Dedifferentiated amniotic fluid mesenchymal stem cell (primary cell): ENCODE results near the gene MAP7D3.

Source experiments
- DNase-seq: peaks from one replicate; pipeline ENCODE4 v3.0.0-alpha.2; 2016; ENCODE audit errors: extremely low spot score

MAP7D3 gene

GRCh38 chrX:136205882-136206380 lies 45.3 kb downstream of the MAP7D3 start:
- DNase-seq, result no peak

- DNase-seq, result peak; percentile 68
These were observed 46.6 kb downstream of the MAP7D3 start for GRCh38 chrX:136204571-136204970.

- DNase-seq, result no peak
These were observed 47.2 kb downstream of the MAP7D3 start for GRCh38 chrX:136203951-136204350.

GRCh38 chrX:136203438-136203837 lies 47.8 kb downstream of the MAP7D3 start:
- DNase-seq, result no peak

- peak; percentile 48 for DNase-seq
These were observed 48.3 kb downstream of the MAP7D3 start for GRCh38 chrX:136202889-136203288.

- no peak for DNase-seq
These were observed 49.6 kb downstream of the MAP7D3 start for GRCh38 chrX:136201601-136202000.

- DNase-seq, result no peak
These were observed 50.7 kb downstream of the MAP7D3 start for GRCh38 chrX:136200466-136200865.

- no peak for DNase-seq
These were observed 51.8 kb downstream of the MAP7D3 start for GRCh38 chrX:136199365-136199764.

GRCh38 chrX:136198678-136199243 lies 52.4 kb downstream of the MAP7D3 start:
- no peak for DNase-seq

- DNase-seq, result no peak
These were observed 53.2 kb downstream of the MAP7D3 start for GRCh38 chrX:136198010-136198409.

- DNase-seq, result no peak
These were observed 54.5 kb downstream of the MAP7D3 start for GRCh38 chrX:136196691-136197155.

- no peak for DNase-seq
These were observed 56.0 kb downstream of the MAP7D3 start for GRCh38 chrX:136195247-136195646.

GRCh38 chrX:136194536-136194935 lies 56.7 kb downstream of the MAP7D3 start:
- no peak for DNase-seq

- no peak for DNase-seq
These were observed 57.4 kb downstream of the MAP7D3 start for GRCh38 chrX:136193771-136194170.

- no peak for DNase-seq
These were observed 58.3 kb downstream of the MAP7D3 start for GRCh38 chrX:136192839-136193414.

GRCh38 chrX:136192135-136192534 lies 59.1 kb downstream of the MAP7D3 start:
- DNase-seq, result no peak

- no peak for DNase-seq
These were observed 60.0 kb downstream of the MAP7D3 start for GRCh38 chrX:136191171-136191570.

- DNase-seq, result no peak
These were observed 61.0 kb downstream of the MAP7D3 start for GRCh38 chrX:136190038-136190713.

- no peak for DNase-seq
These were observed 62.0 kb downstream of the MAP7D3 start for GRCh38 chrX:136189222-136189621.

GRCh38 chrX:136186023-136186413 lies 65.2 kb downstream of the MAP7D3 start:
- no peak for DNase-seq

GRCh38 chrX:136185401-136186022 lies 65.7 kb downstream of the MAP7D3 start:
- no peak for DNase-seq

- no peak for DNase-seq
These were observed 67.3 kb downstream of the MAP7D3 start for GRCh38 chrX:136183917-136184316.

GRCh38 chrX:136183172-136183571 lies 68.0 kb downstream of the MAP7D3 start:
- no peak for DNase-seq
